Tibial nerve (tissue), 4 donors: ENCODE data around the gene C1orf56. TPM values are rescaled to one million over a fixed set of nuclear protein-coding genes. Genes with fewer than 3 reads are reported as not detected.

Experiments used
- DNase-seq, 2 donors: peaks; one replicate each; pipeline ENCODE4 v3.0.0-alpha.2; 2019; ENCODE audit warnings: low spot score in 2 of 2
- H3K27ac ChIP-seq, 4 donors: fragments of 200-600 bp; sonication (generic) in 3 of 4; one replicate each; pipeline ENCODE4 v1.5.1; 2017 to 2019; ENCODE audit warnings: mild to moderate bottlenecking in 1 of 4
- H3K27me3 ChIP-seq, 2 donors: fragments of 200-600 bp; sonication (generic) in 1 of 2; one replicate each; pipeline versions ENCODE4 v1.5.1 to v1.6.0; 2017 to 2019
- H3K36me3 ChIP-seq, 3 donors: fragments of 200-600 bp; sonication (generic); one replicate each; pipeline ENCODE4 v1.5.1; 2018 to 2019
- H3K4me1 ChIP-seq, 4 donors: fragments of 200-600 bp; sonication (generic) in 3 of 4; one replicate each; pipeline ENCODE4 v1.5.1; 2017 to 2019
- H3K4me3 ChIP-seq, 4 donors: fragments of 200-600 bp; sonication (generic) in 3 of 4; one replicate each; pipeline ENCODE4 v1.5.1; 2017 to 2019; ENCODE audit warnings: mild to moderate bottlenecking in 1 of 4, moderate library complexity in 1 of 4
- H3K9me3 ChIP-seq, 4 donors: fragments of 200-600 bp; sonication (generic) in 3 of 4; one replicate each; pipeline ENCODE4 v1.5.1; 2017 to 2019
- EP300 ChIP-seq, 2 donors: sonication (generic); formaldehyde crosslinking; IDR thresholded peaks; one replicate each; pipeline ENCODE4 v1.6.1; 2017; ENCODE audit warnings: antibody characterized with exemption in 2 of 2, mild to moderate bottlenecking in 1 of 2
- POLR2A ChIP-seq, 2 donors: fragments of 450-650 bp; IDR thresholded peaks; one replicate each; pipeline ENCODE4 v1.6.1; 2017; ENCODE audit warnings: antibody characterized with exemption in 2 of 2, mild to moderate bottlenecking in 2 of 2, moderate library complexity in 2 of 2
- WGBS, 2 donors: methylation state at CpG; one replicate each; pipeline ENCODE4 v1.1.5; 2018; 5-methylcytosine and 5-hydroxymethylcytosine counted together
- total RNA-seq, 4 donors: library from RNA; depleted of rRNA; stranded (reverse); fragments of >200 nt; gene quantifications; one replicate each; pipeline ENCODE4 v1.1.0, GENCODE V29; 2016
- TF ChIP-seq, protein P1 (sequence below), 5 experiments: fragments of 200-600 bp in 3 of 5; fragments of 450-650 bp in 2 of 5; sonication (generic) in 3 of 5; IDR thresholded peaks; one replicate each; pipeline ENCODE4 v1.5.1; 2016 to 2019; ENCODE audit warnings: antibody characterized with exemption in 5 of 5, mild to moderate bottlenecking in 3 of 5, moderate library complexity in 2 of 5

Gene C1orf56
- total RNA-seq, 4 donors from 2014 or later = 5.0 to 9.6 (median 6.5) TPM

DNA sequence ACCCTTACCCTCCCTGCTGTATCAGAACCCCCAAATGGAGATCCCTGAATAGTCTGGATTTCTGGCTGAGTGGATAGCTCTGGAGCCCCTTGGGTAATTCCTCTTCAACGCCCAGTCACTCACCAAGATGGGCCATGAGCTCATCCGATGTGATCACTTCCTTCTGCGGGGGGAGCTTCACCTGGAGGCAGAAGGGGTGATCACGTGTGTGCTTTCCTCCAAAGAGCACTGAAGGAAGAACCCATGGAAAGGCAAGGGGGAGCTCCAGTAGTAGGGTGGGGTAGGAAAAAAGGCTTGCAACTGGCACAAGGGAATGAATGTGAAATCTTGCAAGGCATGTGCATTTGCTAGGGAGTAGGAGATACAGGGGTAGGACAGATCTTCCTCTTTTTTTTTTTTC lies 45.9 kb upstream of the C1orf56 start:
- Histone ChIP-seq H3K4me1 (peaks cover 0 to 78% (median 34%) of the 10 kb centered on the region in 4 donors), H3K9me3 (no peaks in the 10 kb centered on the region), H3K27me3 (no peaks in the 10 kb centered on the region), H3K36me3 (peaks cover 0 to 60% (median 8%) of the 10 kb centered on the region in 3 donors), H3K4me3 (no peak overlapping the region), H3K27ac (peak overlapping the region in 2 of 4 donors; percentile 86 to 91)
- WGBS, 2 donors = 71 to 72% methylated on average over 4 of the region's 4 CpGs
- no peak for TF ChIP-seq EP300 (IDR thresholded peaks at IDR 0.05)
- TF ChIP-seq, protein P1, sequence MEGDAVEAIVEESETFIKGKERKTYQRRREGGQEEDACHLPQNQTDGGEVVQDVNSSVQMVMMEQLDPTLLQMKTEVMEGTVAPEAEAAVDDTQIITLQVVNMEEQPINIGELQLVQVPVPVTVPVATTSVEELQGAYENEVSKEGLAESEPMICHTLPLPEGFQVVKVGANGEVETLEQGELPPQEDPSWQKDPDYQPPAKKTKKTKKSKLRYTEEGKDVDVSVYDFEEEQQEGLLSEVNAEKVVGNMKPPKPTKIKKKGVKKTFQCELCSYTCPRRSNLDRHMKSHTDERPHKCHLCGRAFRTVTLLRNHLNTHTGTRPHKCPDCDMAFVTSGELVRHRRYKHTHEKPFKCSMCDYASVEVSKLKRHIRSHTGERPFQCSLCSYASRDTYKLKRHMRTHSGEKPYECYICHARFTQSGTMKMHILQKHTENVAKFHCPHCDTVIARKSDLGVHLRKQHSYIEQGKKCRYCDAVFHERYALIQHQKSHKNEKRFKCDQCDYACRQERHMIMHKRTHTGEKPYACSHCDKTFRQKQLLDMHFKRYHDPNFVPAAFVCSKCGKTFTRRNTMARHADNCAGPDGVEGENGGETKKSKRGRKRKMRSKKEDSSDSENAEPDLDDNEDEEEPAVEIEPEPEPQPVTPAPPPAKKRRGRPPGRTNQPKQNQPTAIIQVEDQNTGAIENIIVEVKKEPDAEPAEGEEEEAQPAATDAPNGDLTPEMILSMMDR (IDR thresholded peaks at IDR 0.05) = no peak
- TF ChIP-seq POLR2A (IDR thresholded peaks at IDR 0.05) = no peak
- DNase-seq = no peak

DNA sequence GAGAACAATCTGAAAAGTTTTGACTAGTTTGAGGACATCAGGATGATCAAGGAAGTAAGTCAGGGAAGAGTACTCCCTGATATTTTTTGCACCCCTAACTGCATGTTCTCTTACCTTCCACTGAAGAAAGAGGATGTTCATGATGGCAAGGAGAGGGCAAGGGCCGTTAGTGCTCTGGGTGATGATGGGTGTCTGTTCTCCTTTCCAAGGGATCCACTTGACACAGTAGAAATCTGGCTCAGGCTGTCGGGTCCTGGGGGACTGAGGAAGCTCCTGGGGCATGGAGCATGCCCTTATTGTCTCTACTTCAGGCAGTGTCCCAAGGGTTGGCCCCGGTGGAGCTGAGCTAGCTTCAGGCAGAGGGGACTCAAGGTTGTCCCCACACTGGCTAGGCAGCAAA lies 45.5 kb upstream of the C1orf56 start:
- Histone ChIP-seq H3K4me1 (peaks cover 0 to 77% (median 36%) of the 10 kb centered on the region in 4 donors), H3K27ac (peak overlapping the region in 2 of 4 donors; percentile 91 to 96), H3K27me3 (no peaks in the 10 kb centered on the region), H3K36me3 (peaks cover 0 to 55% (median 8%) of the 10 kb centered on the region in 3 donors), H3K4me3 (peak overlapping the region in 1 of 4 donors; percentile 58), H3K9me3 (no peaks in the 10 kb centered on the region)
- WGBS, 2 donors = 71 to 79% methylated on average over 3 of the region's 3 CpGs
- TF ChIP-seq EP300 (IDR thresholded peaks at IDR 0.05) = no peak
- DNase-seq = no peak

DNA sequence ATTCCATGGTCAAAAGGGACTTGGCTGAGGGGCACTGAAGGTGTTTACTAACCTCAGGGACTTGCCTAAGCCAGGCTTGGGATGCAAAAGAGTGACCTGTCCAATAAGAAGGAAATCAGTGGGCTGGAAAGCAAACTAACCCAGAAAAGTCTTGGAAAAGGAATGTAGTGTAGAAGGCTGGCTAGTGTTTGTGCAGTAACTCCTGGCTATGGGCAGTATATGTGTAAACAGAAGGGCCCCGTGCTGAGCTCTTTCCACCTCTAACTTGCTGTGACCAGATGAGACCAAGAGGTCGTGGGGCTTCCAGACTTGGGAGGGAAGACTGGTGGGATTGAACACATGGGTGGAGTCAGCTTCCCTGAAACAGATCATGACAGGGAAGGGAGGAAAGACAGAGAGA lies 44.9 kb upstream of the C1orf56 start:
- WGBS, 2 donors = 28 to 32% methylated on average over 2 of the region's 2 CpGs
- Histone ChIP-seq H3K9me3 (no peaks in the 10 kb centered on the region), H3K4me3 (peak overlapping the region in 1 of 4 donors; percentile 58), H3K36me3 (peaks cover 0 to 50% (median 5%) of the 10 kb centered on the region in 3 donors), H3K4me1 (peaks cover 0 to 82% (median 42%) of the 10 kb centered on the region in 4 donors), H3K27me3 (no peaks in the 10 kb centered on the region), H3K27ac (peak overlapping the region in 3 of 4 donors; percentile 40 to 96 (median 91))
- no peak for DNase-seq
- no peak for TF ChIP-seq POLR2A (IDR thresholded peaks at IDR 0.05)
- TF ChIP-seq, protein P1 (IDR thresholded peaks at IDR 0.05) = no peak
- no peak for TF ChIP-seq EP300 (IDR thresholded peaks at IDR 0.05)

DNA sequence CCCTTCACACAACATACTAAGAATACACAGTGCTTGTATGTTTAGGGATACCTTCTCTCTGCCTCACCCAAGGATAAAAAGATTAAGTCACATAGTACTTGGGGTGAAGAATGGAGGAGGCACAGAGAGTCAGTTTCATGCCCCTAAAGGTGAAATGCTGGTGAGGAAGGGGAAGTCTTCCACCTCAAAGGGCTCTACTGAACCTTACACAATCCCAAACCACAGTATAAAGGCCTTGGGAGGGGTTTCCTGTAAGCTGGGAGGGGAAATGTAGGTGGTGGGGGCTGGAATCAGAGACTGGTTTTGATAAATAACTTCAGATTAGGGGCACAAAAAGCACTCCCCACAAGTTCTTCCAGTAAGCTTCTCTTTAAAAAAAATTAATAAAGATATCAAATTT lies 44.4 kb upstream of the C1orf56 start:
- H3K9me3 ChIP-seq = no peaks in the 10 kb centered on the region
- peaks cover 0 to 85% (median 46%) of the 10 kb centered on the region in 4 donors for H3K4me1 ChIP-seq
- H3K27ac ChIP-seq = peak overlapping the region in 3 of 4 donors; percentile 40 to 96 (median 91)
- peak overlapping the region in 3 of 4 donors; percentile 14 to 71 (median 58) for H3K4me3 ChIP-seq
- H3K27me3 ChIP-seq = no peaks in the 10 kb centered on the region
- H3K36me3 ChIP-seq = peaks cover 0 to 44% (median 0%) of the 10 kb centered on the region in 3 donors
- TF ChIP-seq POLR2A (IDR thresholded peaks at IDR 0.05) (no peak), EP300 (IDR thresholded peaks at IDR 0.05) (no peak)
- TF ChIP-seq, protein P1 (IDR thresholded peaks at IDR 0.05) = no peak
- no peak for DNase-seq

DNA sequence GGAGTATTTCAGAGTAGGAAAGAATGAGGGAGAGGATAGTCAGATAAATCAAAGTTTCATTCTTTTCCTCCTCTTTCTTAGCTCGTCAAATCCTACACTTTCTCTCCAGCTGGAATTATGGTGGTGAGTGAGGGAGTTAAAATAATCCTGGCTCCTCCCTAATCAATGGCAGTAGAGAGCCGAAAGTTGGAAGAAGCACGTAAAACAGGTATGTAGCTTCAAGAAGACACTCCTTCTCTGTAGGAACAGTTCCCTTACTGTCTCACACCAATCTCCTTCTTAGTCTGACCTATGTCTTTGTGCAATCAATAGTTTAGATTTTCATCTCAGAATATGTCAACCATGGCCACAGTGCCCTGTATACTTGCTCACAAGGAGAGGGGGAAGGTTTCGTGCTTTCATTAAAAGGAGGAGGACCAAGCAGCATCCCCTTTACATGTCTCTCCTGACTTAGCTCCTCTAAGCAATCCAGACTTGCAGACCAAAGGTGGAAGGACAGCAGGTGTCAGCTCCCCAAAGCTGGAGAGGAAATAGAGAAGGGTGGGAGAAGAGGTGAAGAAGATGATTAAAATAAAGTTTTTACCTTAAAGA lies 41.7 kb upstream of the C1orf56 start:
- WGBS, 2 donors = 2 to 8% methylated on average over 4 of the region's 4 CpGs
- no peaks in the 10 kb centered on the region for H3K27me3 ChIP-seq
- peaks cover 0 to 83% (median 50%) of the 10 kb centered on the region in 4 donors for H3K4me1 ChIP-seq
- peaks cover 0 to 18% (median 0%) of the 10 kb centered on the region in 3 donors for H3K36me3 ChIP-seq
- H3K4me3 ChIP-seq = peak overlapping the region; percentile 49 to 71 (median 55)
- H3K9me3 ChIP-seq = no peaks in the 10 kb centered on the region
- H3K27ac ChIP-seq = peak overlapping the region; percentile 83 to 96 (median 91)
- peak in 1 of 2 donors; percentile 23 for DNase-seq
- TF ChIP-seq POLR2A (IDR thresholded peaks at IDR 0.05) = no peak
- no peak for TF ChIP-seq EP300 (IDR thresholded peaks at IDR 0.05)
- TF ChIP-seq, protein P1 (IDR thresholded peaks at IDR 0.05) = no peak
